C4-2B (cell line): ENCODE results near the gene MYO1D.

Experiments
- CTCF ChIP-seq: fragments of 450-650 bp; conservative IDR thresholded peaks from 2 replicates; pipeline ENCODE4 v1.5.1; 2017; ENCODE audit warnings: mild to moderate bottlenecking
- ZFX ChIP-seq: fragments of 450-650 bp; IDR thresholded peaks from 2 replicates; pipeline ENCODE4 v1.6.1; 2017

GRCh38 chr17:32610943-32611342 is 266.0 kb downstream of the MYO1D start:
- no peak for TF ChIP-seq CTCF
- TF ChIP-seq ZFX: no peak
